Hepatocyte (in vitro differentiated cells): ENCODE data around the gene PHACTR2.

Source experiments
- EZH2 ChIP-seq: fragments of 200-600 bp; sonication (generic); IDR thresholded peaks from 2 replicates; pipeline ENCODE4 v1.6.1; 2016; ENCODE audit warnings: antibody characterized with exemption, mild to moderate bottlenecking, borderline replicate concordance
- TF ChIP-seq, protein P1 (sequence below): fragments of 200-600 bp; sonication (generic); IDR thresholded peaks from 2 replicates; pipeline ENCODE4 v1.5.1; 2016; ENCODE audit warnings: antibody characterized with exemption, mild to moderate bottlenecking; ENCODE audit not compliant: poor library complexity

DNA sequence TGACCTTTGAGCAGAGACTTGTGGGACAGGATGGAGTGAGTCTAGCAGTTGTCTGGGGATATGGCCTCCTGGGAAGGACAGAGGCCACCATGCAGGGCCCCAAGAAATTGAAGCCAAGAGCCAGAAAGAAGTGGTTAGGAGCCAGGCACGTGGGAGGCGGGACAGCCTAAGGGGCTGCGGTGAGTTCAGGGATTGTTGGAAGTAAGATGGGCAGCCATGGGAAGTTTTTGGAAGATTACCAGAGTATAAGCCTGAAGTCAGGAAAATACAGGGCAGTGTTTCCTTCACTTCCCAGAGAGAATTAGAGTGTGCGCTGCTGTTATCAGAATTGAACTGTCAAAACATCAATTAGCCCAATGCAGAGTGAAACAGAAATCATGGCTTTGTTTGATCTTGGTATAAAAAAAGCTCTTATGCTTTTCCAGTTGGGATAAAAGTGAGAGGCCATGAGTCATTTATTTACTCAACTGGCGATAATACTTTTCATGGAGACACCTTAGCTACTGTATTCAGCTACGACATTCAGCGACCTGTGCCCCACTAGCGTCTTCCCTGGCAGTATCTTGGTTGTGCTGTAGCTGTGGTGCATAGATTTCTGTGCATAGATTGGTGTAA lies 66.9 kb downstream of the PHACTR2 start:
- TF ChIP-seq, protein P1, sequence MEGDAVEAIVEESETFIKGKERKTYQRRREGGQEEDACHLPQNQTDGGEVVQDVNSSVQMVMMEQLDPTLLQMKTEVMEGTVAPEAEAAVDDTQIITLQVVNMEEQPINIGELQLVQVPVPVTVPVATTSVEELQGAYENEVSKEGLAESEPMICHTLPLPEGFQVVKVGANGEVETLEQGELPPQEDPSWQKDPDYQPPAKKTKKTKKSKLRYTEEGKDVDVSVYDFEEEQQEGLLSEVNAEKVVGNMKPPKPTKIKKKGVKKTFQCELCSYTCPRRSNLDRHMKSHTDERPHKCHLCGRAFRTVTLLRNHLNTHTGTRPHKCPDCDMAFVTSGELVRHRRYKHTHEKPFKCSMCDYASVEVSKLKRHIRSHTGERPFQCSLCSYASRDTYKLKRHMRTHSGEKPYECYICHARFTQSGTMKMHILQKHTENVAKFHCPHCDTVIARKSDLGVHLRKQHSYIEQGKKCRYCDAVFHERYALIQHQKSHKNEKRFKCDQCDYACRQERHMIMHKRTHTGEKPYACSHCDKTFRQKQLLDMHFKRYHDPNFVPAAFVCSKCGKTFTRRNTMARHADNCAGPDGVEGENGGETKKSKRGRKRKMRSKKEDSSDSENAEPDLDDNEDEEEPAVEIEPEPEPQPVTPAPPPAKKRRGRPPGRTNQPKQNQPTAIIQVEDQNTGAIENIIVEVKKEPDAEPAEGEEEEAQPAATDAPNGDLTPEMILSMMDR = no peak
- TF ChIP-seq EZH2 = no peak
